Hepatic stellate cell (primary cell): ENCODE measurements around the gene CHST13.
A peak's percentile ranks its signal among the peaks of the same experiment; 100 is the strongest.
"Not testable (repeated sequence)": the region's sequence is repeated elsewhere in the genome, so short reads cannot be mapped to it uniquely, and the experiment has no call there.

Experiments
- DNase-seq: peaks from one replicate; pipeline ENCODE4 v3.0.0; 2011; ENCODE audit warnings: low spot score

Gene CHST13

GRCh38 chr3:126525853-126526667 is 2.1 kb downstream of the CHST13 start:
- no peak for DNase-seq

- DNase-seq: no peak
Measured at GRCh38 chr3:126526668-126527005, 2.7 kb downstream of the CHST13 start.

GRCh38 chr3:126527006-126527405 is 3.1 kb downstream of the CHST13 start:
- no peak for DNase-seq

GRCh38 chr3:126527455-126528211 is 3.7 kb downstream of the CHST13 start:
- DNase-seq: no peak

- DNase-seq: no peak
Measured at GRCh38 chr3:126528419-126528799, 4.5 kb downstream of the CHST13 start.

- DNase-seq: no peak
Measured at GRCh38 chr3:126528800-126529541, 5.0 kb downstream of the CHST13 start.

GRCh38 chr3:126529585-126530170 is 5.7 kb downstream of the CHST13 start:
- no peak for DNase-seq

GRCh38 chr3:126530171-126531050 is 6.5 kb downstream of the CHST13 start:
- DNase-seq: no peak

- DNase-seq: no peak
Measured at GRCh38 chr3:126531051-126531330, 7.0 kb downstream of the CHST13 start.

GRCh38 chr3:126533506-126533905 is 9.6 kb downstream of the CHST13 start:
- DNase-seq: no peak

- DNase-seq: not testable (repeated sequence)
Measured at GRCh38 chr3:126534716-126535115, 10.8 kb downstream of the CHST13 start.

GRCh38 chr3:126535636-126536035 is 11.7 kb downstream of the CHST13 start:
- no peak for DNase-seq

- DNase-seq: no peak
Measured at GRCh38 chr3:126536126-126536525, 12.2 kb downstream of the CHST13 start.

- no peak for DNase-seq
Measured at GRCh38 chr3:126537116-126537729, 13.3 kb downstream of the CHST13 start.

- no peak for DNase-seq
Measured at GRCh38 chr3:126537730-126538281, 13.9 kb downstream of the CHST13 start.

GRCh38 chr3:126538316-126538715 is 14.4 kb downstream of the CHST13 start:
- DNase-seq: no peak

GRCh38 chr3:126538966-126539365 is 15.0 kb downstream of the CHST13 start:
- no peak for DNase-seq

- no peak for DNase-seq
Measured at GRCh38 chr3:126539558-126540250, 15.7 kb downstream of the CHST13 start.

- DNase-seq: peak; percentile 89
Measured at GRCh38 chr3:126540342-126540849, 16.4 kb downstream of the CHST13 start.
